ENCODE measurements around the gene ATP11A.

The ATP11A gene

DNA sequence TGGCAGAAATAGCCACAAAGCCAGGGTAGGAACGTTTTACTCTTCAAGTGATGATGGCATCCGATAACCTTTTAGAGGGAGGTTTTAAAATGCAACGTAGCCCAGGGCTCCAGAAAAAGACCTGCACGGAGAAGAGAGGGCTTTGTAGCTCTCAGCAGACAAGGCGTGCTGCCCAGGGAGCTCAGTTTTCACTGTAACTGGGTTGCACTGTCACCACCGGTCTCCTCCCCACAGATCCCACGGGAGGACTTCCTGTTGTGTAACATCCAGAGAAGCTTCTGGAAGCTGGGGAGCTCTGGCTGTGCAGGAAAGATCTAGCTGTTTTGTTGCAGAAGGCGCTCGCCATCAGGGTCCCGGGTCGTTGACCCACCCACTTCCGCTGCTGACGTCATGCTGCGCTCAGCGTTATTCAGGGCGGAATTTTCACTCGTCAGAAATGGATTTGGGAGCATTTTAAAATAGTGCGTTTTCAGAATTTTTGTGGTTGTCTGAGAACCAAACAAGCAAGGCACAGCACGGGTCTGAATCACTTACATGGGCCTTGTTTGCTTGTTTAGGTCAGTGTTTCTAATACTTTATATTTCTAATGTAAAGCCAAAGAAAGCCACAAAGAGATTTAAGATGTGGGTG lies 50.8 kb downstream of the ATP11A start:
- no peak for ATAC-seq (ENCODE audit: insufficient read depth, low read depth)
- TF ChIP-seq, protein P1, sequence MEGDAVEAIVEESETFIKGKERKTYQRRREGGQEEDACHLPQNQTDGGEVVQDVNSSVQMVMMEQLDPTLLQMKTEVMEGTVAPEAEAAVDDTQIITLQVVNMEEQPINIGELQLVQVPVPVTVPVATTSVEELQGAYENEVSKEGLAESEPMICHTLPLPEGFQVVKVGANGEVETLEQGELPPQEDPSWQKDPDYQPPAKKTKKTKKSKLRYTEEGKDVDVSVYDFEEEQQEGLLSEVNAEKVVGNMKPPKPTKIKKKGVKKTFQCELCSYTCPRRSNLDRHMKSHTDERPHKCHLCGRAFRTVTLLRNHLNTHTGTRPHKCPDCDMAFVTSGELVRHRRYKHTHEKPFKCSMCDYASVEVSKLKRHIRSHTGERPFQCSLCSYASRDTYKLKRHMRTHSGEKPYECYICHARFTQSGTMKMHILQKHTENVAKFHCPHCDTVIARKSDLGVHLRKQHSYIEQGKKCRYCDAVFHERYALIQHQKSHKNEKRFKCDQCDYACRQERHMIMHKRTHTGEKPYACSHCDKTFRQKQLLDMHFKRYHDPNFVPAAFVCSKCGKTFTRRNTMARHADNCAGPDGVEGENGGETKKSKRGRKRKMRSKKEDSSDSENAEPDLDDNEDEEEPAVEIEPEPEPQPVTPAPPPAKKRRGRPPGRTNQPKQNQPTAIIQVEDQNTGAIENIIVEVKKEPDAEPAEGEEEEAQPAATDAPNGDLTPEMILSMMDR (IDR thresholded peaks at IDR 0.05; ENCODE audit: borderline replicate concordance, extremely low read depth, low read length, poor library complexity, severe bottlenecking) = no peak
- no peak for TF ChIP-seq EZH2 (IDR thresholded peaks at IDR 0.05; ENCODE audit: borderline replicate concordance, low read depth, low read length, severe bottlenecking)
- H3K27me3 ChIP-seq (ENCODE audit: insufficient read depth, low read length, poor library complexity) = no peaks in the 10 kb centered on the region
- H3K9ac ChIP-seq (ENCODE audit: low read depth, low read length) = no peak overlapping the region
- H3K79me2 ChIP-seq (ENCODE audit: insufficient read depth, low read length) = peaks cover 71% of the 10 kb centered on the region
- H2AFZ ChIP-seq (ENCODE audit: low read depth, low read length) = no peak overlapping the region
- no peak overlapping the region for H3K4me3 ChIP-seq (ENCODE audit: low read depth in 1 of 2, low read length in 2 of 2)
- H3K36me3 ChIP-seq (ENCODE audit: insufficient read depth, low read length) = no peaks in the 10 kb centered on the region
- peaks cover 77% of the 10 kb centered on the region for H4K20me1 ChIP-seq (ENCODE audit: insufficient read depth, low read length)
- H3K27ac ChIP-seq (ENCODE audit: low read length) = no peak overlapping the region
- DNase-seq = no peak
- no peaks in the 10 kb centered on the region for H3K9me3 ChIP-seq (ENCODE audit: insufficient read depth, low read length, severe bottlenecking)
- no peak overlapping the region for H3K4me2 ChIP-seq (ENCODE audit: insufficient read depth, low read length)
- H3K4me1 ChIP-seq (ENCODE audit: insufficient read depth, low read length) = no peaks in the 10 kb centered on the region

DNA sequence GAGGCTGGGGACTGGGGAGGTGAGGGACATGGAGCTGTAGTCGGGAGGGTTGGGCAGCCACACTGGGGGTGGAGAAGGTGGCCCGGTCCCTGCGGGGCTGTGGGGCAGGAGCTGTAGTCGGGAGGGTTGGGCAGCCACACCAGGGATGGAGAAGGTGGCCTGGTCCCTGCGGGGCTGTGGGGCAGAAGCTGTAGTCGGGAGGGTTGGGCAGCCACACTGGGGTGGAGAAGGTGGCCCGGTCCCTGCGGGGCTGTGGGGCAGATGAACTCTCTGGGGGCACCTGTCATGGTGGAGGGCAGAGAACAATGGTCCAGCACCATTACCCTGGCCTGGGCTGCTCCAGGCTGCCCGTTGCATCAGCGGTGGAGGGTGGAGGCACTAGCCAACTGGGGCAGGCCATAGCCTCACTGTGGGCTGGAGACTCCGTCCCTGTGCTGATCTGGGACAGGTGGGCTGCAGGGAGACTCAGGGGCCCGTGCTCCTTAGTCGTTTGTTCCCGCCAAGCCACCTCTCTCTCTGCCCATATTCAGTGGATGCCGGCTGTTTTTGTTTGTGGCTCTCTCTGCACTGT lies 51.4 kb downstream of the ATP11A start:
- Histone ChIP-seq H3K9ac (ENCODE audit: low read depth, low read length) (no peak overlapping the region), H2AFZ (ENCODE audit: low read depth, low read length) (no peak overlapping the region), H3K36me3 (ENCODE audit: insufficient read depth, low read length) (no peaks in the 10 kb centered on the region), H3K79me2 (ENCODE audit: insufficient read depth, low read length) (peaks cover 74% of the 10 kb centered on the region), H3K4me3 (ENCODE audit: low read depth in 1 of 2, low read length in 2 of 2) (no peak overlapping the region), H4K20me1 (ENCODE audit: insufficient read depth, low read length) (peaks cover 77% of the 10 kb centered on the region), H3K27me3 (ENCODE audit: insufficient read depth, low read length, poor library complexity) (no peaks in the 10 kb centered on the region), H3K9me3 (ENCODE audit: insufficient read depth, low read length, severe bottlenecking) (no peaks in the 10 kb centered on the region), H3K4me2 (ENCODE audit: insufficient read depth, low read length) (no peak overlapping the region), H3K4me1 (ENCODE audit: insufficient read depth, low read length) (no peaks in the 10 kb centered on the region), H3K27ac (ENCODE audit: low read length) (no peak overlapping the region)
- DNase-seq (no peak), ATAC-seq (ENCODE audit: insufficient read depth, low read depth) (no peak)
- TF ChIP-seq, protein P1 (IDR thresholded peaks at IDR 0.05; ENCODE audit: borderline replicate concordance, extremely low read depth, low read length, poor library complexity, severe bottlenecking) = no peak
- TF ChIP-seq EZH2 (IDR thresholded peaks at IDR 0.05; ENCODE audit: borderline replicate concordance, low read depth, low read length, severe bottlenecking) = no peak

DNA sequence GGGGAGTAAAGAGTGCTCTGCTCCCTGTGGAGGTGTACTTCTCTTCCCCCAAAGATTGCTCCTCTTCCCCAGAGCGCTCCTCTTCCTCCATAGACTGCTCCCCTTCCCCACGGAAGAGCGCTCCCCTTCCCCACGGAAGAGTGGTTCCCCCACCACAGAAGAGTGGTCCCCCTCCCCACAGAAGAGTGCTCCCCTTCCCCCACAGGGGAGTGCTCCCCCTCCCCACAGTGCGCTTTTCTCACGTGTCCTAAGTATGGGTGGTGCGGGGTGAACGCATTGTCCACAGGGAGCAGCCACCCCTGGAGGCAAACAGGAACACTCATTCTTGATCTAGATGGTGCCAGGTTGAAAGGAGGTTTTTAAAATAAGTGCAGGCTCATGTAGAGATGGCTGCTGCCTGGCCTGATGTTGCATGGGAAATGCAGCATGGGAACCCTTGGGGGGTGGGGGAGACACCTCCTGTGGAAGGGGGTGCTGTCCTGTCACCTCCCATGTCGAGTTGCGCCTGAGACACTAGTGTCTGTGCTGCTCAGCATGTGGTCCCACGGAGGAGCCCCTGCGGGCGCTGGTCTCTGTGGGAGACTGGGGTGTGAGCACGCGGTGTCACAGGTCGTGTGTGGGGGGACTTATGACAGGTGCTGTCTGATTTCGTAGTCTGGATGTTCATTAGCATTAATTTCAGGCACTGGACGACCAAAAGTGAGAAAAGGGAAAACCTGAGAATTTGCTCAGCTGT lies 52.2 kb downstream of the ATP11A start:
- peaks cover 79% of the 10 kb centered on the region for H3K79me2 ChIP-seq (ENCODE audit: insufficient read depth, low read length)
- H3K4me1 ChIP-seq (ENCODE audit: insufficient read depth, low read length) = no peaks in the 10 kb centered on the region
- no peak for TF ChIP-seq EZH2 (IDR thresholded peaks at IDR 0.05; ENCODE audit: borderline replicate concordance, low read depth, low read length, severe bottlenecking)
- TF ChIP-seq, protein P1 (IDR thresholded peaks at IDR 0.05; ENCODE audit: borderline replicate concordance, extremely low read depth, low read length, poor library complexity, severe bottlenecking) = no peak
- H3K9ac ChIP-seq (ENCODE audit: low read depth, low read length) = no peak overlapping the region
- H3K27me3 ChIP-seq (ENCODE audit: insufficient read depth, low read length, poor library complexity) = no peaks in the 10 kb centered on the region
- H3K9me3 ChIP-seq (ENCODE audit: insufficient read depth, low read length, severe bottlenecking) = no peaks in the 10 kb centered on the region
- H3K4me3 ChIP-seq (ENCODE audit: low read depth in 1 of 2, low read length in 2 of 2) = no peak overlapping the region
- H3K36me3 ChIP-seq (ENCODE audit: insufficient read depth, low read length) = no peaks in the 10 kb centered on the region
- peaks cover 80% of the 10 kb centered on the region for H4K20me1 ChIP-seq (ENCODE audit: insufficient read depth, low read length)
- H3K4me2 ChIP-seq (ENCODE audit: insufficient read depth, low read length) = no peak overlapping the region
- ATAC-seq (ENCODE audit: insufficient read depth, low read depth) (no peak), DNase-seq (no peak)
- H2AFZ ChIP-seq (ENCODE audit: low read depth, low read length) = no peak overlapping the region
- no peak overlapping the region for H3K27ac ChIP-seq (ENCODE audit: low read length)

All from DND-41 (cell line).